ENCODE data around the gene ELOVL6. TPM values are rescaled to one million over a fixed set of nuclear protein-coding genes. Genes with fewer than 3 reads are reported as not detected.

ELOVL6 gene
- total and polyA plus RNA-seq, 10 of the 15 experiments (the other 5 are each of a cell fraction or from before 2014, with no cell fraction given) = 3.9 to 33.5 (median 8.1) TPM

- 24% methylated on average over 4 of the region's 4 CpGs for WGBS (ENCODE audit: insufficient coverage, insufficient replicate concordance, low lambda C conversion rate, missing lambda C conversion rate)
- H3K4me3 ChIP-seq = no peak overlapping the region
- FAIRE-seq = peak; percentile 49
- intact Hi-C loops (cut with micrococcal nuclease; ENCODE audit: unreplicated experiment) (no loop called here), in situ Hi-C loops (cut with MboI) (loop anchor here (25.0 kb wide), 1 partner anchor 747 kb away; the partner anchor contains the start of gene SEC24B)
- no peaks in the 10 kb centered on the region for H3K79me2 ChIP-seq (ENCODE audit: control insufficient read depth, insufficient read depth, low read length)
- ChIA-PET POLR2A (interaction anchor here (1.1 to 2.6 kb wide), 6 partner anchors 9 to 129 kb away, joined by 3 to 13 read pairs (median 4); partner anchors contain the start of gene ELOVL6), CTCF (interaction anchor here (0.6 to 3.6 kb wide), 6 partner anchors 9 to 135 kb away, joined by 3 to 17 read pairs (median 4); partner anchors contain the start of gene ELOVL6), SMC1A (ENCODE audit: uncharacterized antibody, unreplicated experiment) (interaction anchor here (0.7 to 3.0 kb wide), 14 partner anchors 10 to 135 kb away, joined by 3 to 36 read pairs (median 4); partner anchors contain the start of gene ELOVL6), RAD21 (ENCODE audit: unreplicated experiment) (interaction anchor here (1.0 to 2.1 kb wide), 10 partner anchors 9 to 134 kb away, joined by 3 to 10 read pairs (median 4); partner anchors contain the start of gene ELOVL6)
- H3K27ac ChIP-seq (ENCODE audit: control insufficient read depth, insufficient read depth) = no peak overlapping the region
- BruUV-seq (replicated peaks) = no TSS peak
- peaks cover 7% of the 10 kb centered on the region; the same call in 1 of the 2 replicates for H3K4me1 ChIP-seq (ENCODE audit: control insufficient read depth, insufficient read depth, low read length)
- no peak overlapping the region for H3K4me2 ChIP-seq (ENCODE audit: control insufficient read depth, insufficient read depth)
- no peak overlapping the region for H3K9ac ChIP-seq (ENCODE audit: control insufficient read depth, insufficient read depth, low read length)
- no peaks in the 10 kb centered on the region; a peak in 1 of 4 replicates for H3K36me3 ChIP-seq (ENCODE audit: control insufficient read depth in 2 of 2, insufficient read depth in 2 of 2, low read length in 1 of 2)
- ATAC-seq = peak; percentile 58
- H3K9me3 ChIP-seq (replicated peaks; ENCODE audit: control insufficient read depth, insufficient read depth, low read length) = no peaks in the 10 kb centered on the region
- no peaks in the 10 kb centered on the region for H3K27me3 ChIP-seq (replicated peaks in 1 of 2; ENCODE audit: control insufficient read depth in 2 of 2, insufficient read depth in 2 of 2, low read length in 1 of 2)
- no peak for DNase-seq (ENCODE audit: low read depth, low spot score)
- no peaks in the 10 kb centered on the region for H4K20me1 ChIP-seq (ENCODE audit: control insufficient read depth, insufficient read depth)
- no peak overlapping the region for H2AFZ ChIP-seq (ENCODE audit: control insufficient read depth, low read depth, low read length)
- TF ChIP-seq, protein P1, sequence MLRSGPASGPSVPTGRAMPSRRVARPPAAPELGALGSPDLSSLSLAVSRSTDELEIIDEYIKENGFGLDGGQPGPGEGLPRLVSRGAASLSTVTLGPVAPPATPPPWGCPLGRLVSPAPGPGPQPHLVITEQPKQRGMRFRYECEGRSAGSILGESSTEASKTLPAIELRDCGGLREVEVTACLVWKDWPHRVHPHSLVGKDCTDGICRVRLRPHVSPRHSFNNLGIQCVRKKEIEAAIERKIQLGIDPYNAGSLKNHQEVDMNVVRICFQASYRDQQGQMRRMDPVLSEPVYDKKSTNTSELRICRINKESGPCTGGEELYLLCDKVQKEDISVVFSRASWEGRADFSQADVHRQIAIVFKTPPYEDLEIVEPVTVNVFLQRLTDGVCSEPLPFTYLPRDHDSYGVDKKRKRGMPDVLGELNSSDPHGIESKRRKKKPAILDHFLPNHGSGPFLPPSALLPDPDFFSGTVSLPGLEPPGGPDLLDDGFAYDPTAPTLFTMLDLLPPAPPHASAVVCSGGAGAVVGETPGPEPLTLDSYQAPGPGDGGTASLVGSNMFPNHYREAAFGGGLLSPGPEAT (IDR thresholded peaks at IDR 0.05; ENCODE audit: low read depth) = 0 out of 2 replicates have a peak, but pooled peaks have one; percentile 10
- TF ChIP-seq IRF3 (IDR thresholded peaks at IDR 0.05) (no peak), FOS (IDR thresholded peaks at IDR 0.05; ENCODE audit: borderline replicate concordance, extremely low read depth, insufficient read length) (no peak), ZBED1 (IDR thresholded peaks at IDR 0.05; ENCODE audit: borderline replicate concordance) (no peak), HSF1 (IDR thresholded peaks at IDR 0.05; ENCODE audit: low read depth, low read length) (no peak), MYC (IDR thresholded peaks at IDR 0.05; ENCODE audit: insufficient read depth, insufficient read length, insufficient replicate concordance, low read length, severe bottlenecking) (no peak), ATF7 (IDR thresholded peaks at IDR 0.05; ENCODE audit: low read depth) (no peak), JUND (IDR thresholded peaks at IDR 0.05; ENCODE audit: low read depth, low read length) (no peak), RFX5 (IDR thresholded peaks at IDR 0.05; ENCODE audit: low read depth, low read length) (no peak), ZNF622 (IDR thresholded peaks at IDR 0.05) (no peak), EP300 (IDR thresholded peaks at IDR 0.05; ENCODE audit: borderline replicate concordance in 1 of 2, control insufficient read depth in 1 of 2, low read depth in 2 of 2, low read length in 2 of 2) (no peak)
- TF ChIP-seq, protein P2, sequence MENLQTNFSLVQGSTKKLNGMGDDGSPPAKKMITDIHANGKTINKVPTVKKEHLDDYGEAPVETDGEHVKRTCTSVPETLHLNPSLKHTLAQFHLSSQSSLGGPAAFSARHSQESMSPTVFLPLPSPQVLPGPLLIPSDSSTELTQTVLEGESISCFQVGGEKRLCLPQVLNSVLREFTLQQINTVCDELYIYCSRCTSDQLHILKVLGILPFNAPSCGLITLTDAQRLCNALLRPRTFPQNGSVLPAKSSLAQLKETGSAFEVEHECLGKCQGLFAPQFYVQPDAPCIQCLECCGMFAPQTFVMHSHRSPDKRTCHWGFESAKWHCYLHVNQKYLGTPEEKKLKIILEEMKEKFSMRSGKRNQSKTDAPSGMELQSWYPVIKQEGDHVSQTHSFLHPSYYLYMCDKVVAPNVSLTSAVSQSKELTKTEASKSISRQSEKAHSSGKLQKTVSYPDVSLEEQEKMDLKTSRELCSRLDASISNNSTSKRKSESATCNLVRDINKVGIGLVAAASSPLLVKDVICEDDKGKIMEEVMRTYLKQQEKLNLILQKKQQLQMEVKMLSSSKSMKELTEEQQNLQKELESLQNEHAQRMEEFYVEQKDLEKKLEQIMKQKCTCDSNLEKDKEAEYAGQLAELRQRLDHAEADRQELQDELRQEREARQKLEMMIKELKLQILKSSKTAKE (IDR thresholded peaks at IDR 0.05; ENCODE audit: low read depth, poor library complexity, severe bottlenecking) = no peak
- TF ChIP-seq, protein P3, sequence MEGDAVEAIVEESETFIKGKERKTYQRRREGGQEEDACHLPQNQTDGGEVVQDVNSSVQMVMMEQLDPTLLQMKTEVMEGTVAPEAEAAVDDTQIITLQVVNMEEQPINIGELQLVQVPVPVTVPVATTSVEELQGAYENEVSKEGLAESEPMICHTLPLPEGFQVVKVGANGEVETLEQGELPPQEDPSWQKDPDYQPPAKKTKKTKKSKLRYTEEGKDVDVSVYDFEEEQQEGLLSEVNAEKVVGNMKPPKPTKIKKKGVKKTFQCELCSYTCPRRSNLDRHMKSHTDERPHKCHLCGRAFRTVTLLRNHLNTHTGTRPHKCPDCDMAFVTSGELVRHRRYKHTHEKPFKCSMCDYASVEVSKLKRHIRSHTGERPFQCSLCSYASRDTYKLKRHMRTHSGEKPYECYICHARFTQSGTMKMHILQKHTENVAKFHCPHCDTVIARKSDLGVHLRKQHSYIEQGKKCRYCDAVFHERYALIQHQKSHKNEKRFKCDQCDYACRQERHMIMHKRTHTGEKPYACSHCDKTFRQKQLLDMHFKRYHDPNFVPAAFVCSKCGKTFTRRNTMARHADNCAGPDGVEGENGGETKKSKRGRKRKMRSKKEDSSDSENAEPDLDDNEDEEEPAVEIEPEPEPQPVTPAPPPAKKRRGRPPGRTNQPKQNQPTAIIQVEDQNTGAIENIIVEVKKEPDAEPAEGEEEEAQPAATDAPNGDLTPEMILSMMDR (IDR thresholded peaks at IDR 0.05 in 2 of 3, conservative IDR thresholded peaks at IDR 0.05 in 1 of 3; ENCODE audit: control insufficient read depth in 2 of 3, extremely low read depth in 1 of 3, insufficient read depth in 1 of 3, low read depth in 3 of 3, low read length in 3 of 3) = no peak
These were observed 14.2 kb downstream of the ELOVL6 start for GRCh38 chr4:110184140-110184790.
